HG03196 (cell line): ENCODE results near the gene HDHD2.

ENCODE experiments used
- ATAC-seq: cut with Tn5 transposase; IDR thresholded peaks from one replicate; pipeline ENCODE4 v1.9.1; 2021; ENCODE audit not compliant: unreplicated experiment

HDHD2 gene

GRCh38 chr18:47149457-47150028 is 757 bp downstream of the HDHD2 start:
- no peak for ATAC-seq

- no peak for ATAC-seq
These were observed 4.1 kb downstream of the HDHD2 start for GRCh38 chr18:47146206-47146605.

GRCh38 chr18:47143899-47144485 is 6.3 kb downstream of the HDHD2 start:
- no peak for ATAC-seq

- no peak for ATAC-seq
These were observed 7.1 kb downstream of the HDHD2 start for GRCh38 chr18:47143153-47143552.

- no peak for ATAC-seq
These were observed 9.0 kb downstream of the HDHD2 start for GRCh38 chr18:47141289-47141688.

- ATAC-seq, result no peak
These were observed 29.2 kb downstream of the HDHD2 start for GRCh38 chr18:47121146-47121545.

GRCh38 chr18:47120428-47120827 is 29.9 kb downstream of the HDHD2 start:
- ATAC-seq, result peak; percentile 83

GRCh38 chr18:47118981-47119380 is 31.3 kb downstream of the HDHD2 start:
- ATAC-seq, result no peak

GRCh38 chr18:47115205-47115604 is 35.1 kb downstream of the HDHD2 start:
- ATAC-seq, result no peak

- no peak for ATAC-seq
These were observed 36.3 kb downstream of the HDHD2 start for GRCh38 chr18:47113796-47114540.

- no peak for ATAC-seq
These were observed 39.6 kb downstream of the HDHD2 start for GRCh38 chr18:47110492-47111274.

GRCh38 chr18:47109720-47110119 is 40.6 kb downstream of the HDHD2 start:
- no peak for ATAC-seq

- no peak for ATAC-seq
These were observed 41.3 kb downstream of the HDHD2 start for GRCh38 chr18:47108998-47109405.

GRCh38 chr18:47108373-47108772 is 41.9 kb downstream of the HDHD2 start:
- no peak for ATAC-seq

GRCh38 chr18:47100212-47100831 is 50.0 kb downstream of the HDHD2 start:
- no peak for ATAC-seq

GRCh38 chr18:47095810-47096209 is 54.5 kb downstream of the HDHD2 start:
- ATAC-seq, result no peak

GRCh38 chr18:47087676-47088075 is 62.6 kb downstream of the HDHD2 start:
- no peak for ATAC-seq

- no peak for ATAC-seq
These were observed 68.7 kb downstream of the HDHD2 start for GRCh38 chr18:47081578-47081977.

- no peak for ATAC-seq
These were observed 69.4 kb downstream of the HDHD2 start for GRCh38 chr18:47080872-47081271.

GRCh38 chr18:47077111-47077510 is 73.2 kb downstream of the HDHD2 start:
- ATAC-seq, result no peak
